Measurements from ENCODE around the gene TDRD1. TPM values are rescaled to one million over a fixed set of nuclear protein-coding genes. Genes with fewer than 3 reads are reported as not detected.

The TDRD1 gene
- total RNA-seq, 1 donor from 2014 or later: 0.33 TPM

- POLR2A ChIA-PET: no interaction called here
- H3K9me3 Mint-ChIP-seq: no peaks in the 10 kb centered on the region
These were observed 72.9 kb downstream of the TDRD1 start for GRCh38 chr10:114252092-114252491.

GRCh38 chr10:114252883-114253282 is 73.7 kb downstream of the TDRD1 start:
- Mint-ChIP-seq H3K27ac (no peak overlapping the region), H3K27me3 (peaks cover 8% of the 10 kb centered on the region), H3K4me1 (peaks cover 3% of the 10 kb centered on the region), H3K36me3 (ENCODE audit: low read depth) (no peaks in the 10 kb centered on the region), H3K9me3 (no peaks in the 10 kb centered on the region), H3K4me3 (no peak overlapping the region)
- no peak for DNase-seq
- POLR2A ChIA-PET: no interaction called here
- intact Hi-C loops (cut with micrococcal nuclease): no loop called here
- no peak for ATAC-seq (ENCODE audit: low read depth)
- no peak for TF ChIP-seq CTCF (IDR thresholded peaks at IDR 0.05)
- CTCF ChIA-PET: no interaction called here

More at GRCh38 chr10:114252092-114252491, 72.9 kb downstream of the TDRD1 start:
- Mint-ChIP-seq H3K27me3 (peaks cover 8% of the 10 kb centered on the region), H3K36me3 (ENCODE audit: low read depth) (no peaks in the 10 kb centered on the region), H3K4me1 (peaks cover 3% of the 10 kb centered on the region), H3K27ac (no peak overlapping the region), H3K4me3 (no peak overlapping the region)
- no peak for TF ChIP-seq CTCF (IDR thresholded peaks at IDR 0.05)
- no peak for DNase-seq
- intact Hi-C loops (cut with micrococcal nuclease): no loop called here
- no peak for ATAC-seq (ENCODE audit: low read depth)
- CTCF ChIA-PET: no interaction called here

- DNase-seq (no peak), ATAC-seq (ENCODE audit: low read depth) (no peak)
- H3K27ac Mint-ChIP-seq: no peak overlapping the region
- intact Hi-C loops (cut with micrococcal nuclease): no loop called here
- H3K27me3 Mint-ChIP-seq: peaks cover 6% of the 10 kb centered on the region
- ChIA-PET CTCF (no interaction called here), POLR2A (no interaction called here)
- no peak overlapping the region for H3K4me3 Mint-ChIP-seq
- H3K4me1 Mint-ChIP-seq: peaks cover 3% of the 10 kb centered on the region
- no peak for TF ChIP-seq CTCF (IDR thresholded peaks at IDR 0.05)
- no peaks in the 10 kb centered on the region for H3K36me3 Mint-ChIP-seq (ENCODE audit: low read depth)
- H3K9me3 Mint-ChIP-seq: no peaks in the 10 kb centered on the region
These were observed 76.1 kb downstream of the TDRD1 start for GRCh38 chr10:114255227-114255626.

- H3K4me3 Mint-ChIP-seq: no peak overlapping the region
- no peak for ATAC-seq (ENCODE audit: low read depth)
- ChIA-PET CTCF (no interaction called here), POLR2A (interaction anchor here (0.7 kb wide), 1 partner anchor 1164 kb away, joined by 12 read pairs; no protein-coding TSS in a partner anchor)
- no peak for DNase-seq
- H3K4me1 Mint-ChIP-seq: peaks cover 3% of the 10 kb centered on the region
- H3K9me3 Mint-ChIP-seq: no peaks in the 10 kb centered on the region
- H3K27me3 Mint-ChIP-seq: peaks cover 5% of the 10 kb centered on the region
- no peak overlapping the region for H3K27ac Mint-ChIP-seq
- H3K36me3 Mint-ChIP-seq (ENCODE audit: low read depth): no peaks in the 10 kb centered on the region
- intact Hi-C loops (cut with micrococcal nuclease): no loop called here
- no peak for TF ChIP-seq CTCF (IDR thresholded peaks at IDR 0.05)
These were observed 77.0 kb downstream of the TDRD1 start for GRCh38 chr10:114256008-114256765.

GRCh38 chr10:114256822-114257221 is 77.7 kb downstream of the TDRD1 start:
- Mint-ChIP-seq H3K36me3 (ENCODE audit: low read depth) (no peaks in the 10 kb centered on the region), H3K27me3 (peaks cover 5% of the 10 kb centered on the region), H3K9me3 (no peaks in the 10 kb centered on the region), H3K4me3 (no peak overlapping the region), H3K27ac (no peak overlapping the region), H3K4me1 (peaks cover 3% of the 10 kb centered on the region)
- POLR2A ChIA-PET: interaction anchor here (0.7 kb wide), 1 partner anchor 1165 kb away, joined by 12 read pairs; no protein-coding TSS in a partner anchor
- no peak for ATAC-seq (ENCODE audit: low read depth)
- no peak for DNase-seq
- CTCF ChIA-PET: no interaction called here
- no peak for TF ChIP-seq CTCF (IDR thresholded peaks at IDR 0.05)
- intact Hi-C loops (cut with micrococcal nuclease): no loop called here

Data from activated B cell treated with CpG ODN at 0.5 μM for 24 hours (primary cell).